ENCODE measurements around the gene DNMT3A. TPM values are rescaled to one million over a fixed set of nuclear protein-coding genes. Genes with fewer than 3 reads are reported as not detected.

Gene DNMT3A
- polyA plus RNA-seq, 3 donors from 2014 or later, result 9.4 to 15.9 (median 9.9) TPM

- peaks cover 0 to 4% (median 4%) of the 10 kb centered on the region in 3 donors for H3K36me3 Mint-ChIP-seq
- H3K27ac Mint-ChIP-seq, result peak overlapping the region in 4 of 6 donors; percentile 1 to 58 (median 8)
- H3K4me3 Mint-ChIP-seq, result peak overlapping the region in 1 of 5 donors; percentile 12
- peaks cover 14 to 15% of the 10 kb centered on the region in 2 donors for H3K4me1 Mint-ChIP-seq
- no peak for DNase-seq
- H3K9me3 Mint-ChIP-seq, result no peaks in the 10 kb centered on the region
- H3K27me3 Mint-ChIP-seq (ENCODE audit: low read depth in 3 of 3), result peaks cover 0 to 1% (median 0%) of the 10 kb centered on the region in 3 donors
These were observed 85.8 kb downstream of the DNMT3A start for GRCh38 chr2:25255745-25256487.

- Mint-ChIP-seq H3K36me3 (no peaks in the 10 kb centered on the region), H3K9me3 (no peaks in the 10 kb centered on the region), H3K4me3 (peak overlapping the region in 3 of 5 donors; percentile 50 to 64 (median 57)), H3K27ac (peak overlapping the region in 5 of 6 donors; percentile 18 to 60 (median 52)), H3K27me3 (ENCODE audit: low read depth in 3 of 3) (peaks cover 0 to 1% (median 0%) of the 10 kb centered on the region in 3 donors), H3K4me1 (peaks cover 23 to 24% of the 10 kb centered on the region in 2 donors)
- no peak for DNase-seq
These were observed 86.8 kb downstream of the DNMT3A start for GRCh38 chr2:25254961-25255360.

GRCh38 chr2:25253153-25253626, 88.5 kb downstream of the DNMT3A start:
- Mint-ChIP-seq H3K27me3 (ENCODE audit: low read depth in 3 of 3) (peaks cover 0 to 3% (median 0%) of the 10 kb centered on the region in 3 donors), H3K36me3 (no peaks in the 10 kb centered on the region), H3K9me3 (no peaks in the 10 kb centered on the region), H3K27ac (peak overlapping the region in 3 of 6 donors; percentile 28 to 73 (median 40)), H3K4me3 (peak overlapping the region; percentile 63 to 78 (median 75)), H3K4me1 (peaks cover 24 to 35% of the 10 kb centered on the region in 2 donors)
- no peak for DNase-seq

- no peaks in the 10 kb centered on the region for H3K9me3 Mint-ChIP-seq
- DNase-seq, result peak; percentile 50 to 57 (median 56)
- H3K4me1 Mint-ChIP-seq, result peaks cover 24 to 35% of the 10 kb centered on the region in 2 donors
- H3K27me3 Mint-ChIP-seq (ENCODE audit: low read depth in 3 of 3), result peaks cover 0 to 3% (median 0%) of the 10 kb centered on the region in 3 donors
- peak overlapping the region in 4 of 6 donors; percentile 40 to 73 (median 57) for H3K27ac Mint-ChIP-seq
- no peaks in the 10 kb centered on the region for H3K36me3 Mint-ChIP-seq
- H3K4me3 Mint-ChIP-seq, result peak overlapping the region; percentile 63 to 78 (median 76)
These were observed 89.2 kb downstream of the DNMT3A start for GRCh38 chr2:25252291-25253152.

- DNase-seq, result peak; percentile 46 to 49 (median 49)
- Mint-ChIP-seq H3K36me3 (peaks cover 0 to 1% (median 0%) of the 10 kb centered on the region in 3 donors), H3K27me3 (ENCODE audit: low read depth in 3 of 3) (peaks cover 0 to 1% (median 0%) of the 10 kb centered on the region in 3 donors), H3K4me3 (peak overlapping the region; percentile 75 to 83 (median 77)), H3K27ac (peak overlapping the region in 4 of 6 donors; percentile 16 to 76 (median 62)), H3K4me1 (peaks cover 24 to 35% of the 10 kb centered on the region in 2 donors), H3K9me3 (no peaks in the 10 kb centered on the region)
These were observed 90.1 kb downstream of the DNMT3A start for GRCh38 chr2:25251422-25252273.

GRCh38 chr2:25251071-25251421, 90.7 kb downstream of the DNMT3A start:
- Mint-ChIP-seq H3K27ac (peak overlapping the region in 4 of 6 donors; percentile 16 to 76 (median 62)), H3K9me3 (no peaks in the 10 kb centered on the region), H3K4me1 (peaks cover 24 to 35% of the 10 kb centered on the region in 2 donors), H3K27me3 (ENCODE audit: low read depth in 3 of 3) (peaks cover 0 to 1% (median 0%) of the 10 kb centered on the region in 3 donors), H3K4me3 (peak overlapping the region; percentile 75 to 83 (median 77)), H3K36me3 (peaks cover 0 to 5% (median 0%) of the 10 kb centered on the region in 3 donors)
- DNase-seq, result no peak

- H3K9me3 Mint-ChIP-seq, result no peaks in the 10 kb centered on the region
- H3K4me3 Mint-ChIP-seq, result peak overlapping the region; percentile 53 to 76 (median 71)
- peaks cover 24 to 35% of the 10 kb centered on the region in 2 donors for H3K4me1 Mint-ChIP-seq
- peak overlapping the region in 4 of 6 donors; percentile 40 to 59 (median 44) for H3K27ac Mint-ChIP-seq
- H3K27me3 Mint-ChIP-seq (ENCODE audit: low read depth in 3 of 3), result peaks cover 0 to 1% (median 0%) of the 10 kb centered on the region in 3 donors
- DNase-seq, result no peak
- peaks cover 0 to 8% (median 0%) of the 10 kb centered on the region in 3 donors for H3K36me3 Mint-ChIP-seq
These were observed 91.2 kb downstream of the DNMT3A start for GRCh38 chr2:25250331-25251070.

- Mint-ChIP-seq H3K4me1 (peaks cover 24 to 35% of the 10 kb centered on the region in 2 donors), H3K4me3 (peak overlapping the region; percentile 16 to 61 (median 49)), H3K9me3 (no peaks in the 10 kb centered on the region), H3K27me3 (ENCODE audit: low read depth in 3 of 3) (peaks cover 0 to 1% (median 0%) of the 10 kb centered on the region in 3 donors), H3K36me3 (peaks cover 0 to 8% (median 0%) of the 10 kb centered on the region in 3 donors), H3K27ac (peak overlapping the region in 4 of 6 donors; percentile 1 to 71 (median 42))
- DNase-seq, result no peak
These were observed 91.9 kb downstream of the DNMT3A start for GRCh38 chr2:25249785-25250184.

GRCh38 chr2:25247792-25248512, 93.8 kb downstream of the DNMT3A start:
- Mint-ChIP-seq H3K4me1 (peaks cover 21 to 31% of the 10 kb centered on the region in 2 donors), H3K9me3 (no peaks in the 10 kb centered on the region), H3K4me3 (no peak overlapping the region), H3K27ac (peak overlapping the region in 1 of 6 donors; percentile 16), H3K27me3 (ENCODE audit: low read depth in 3 of 3) (peaks cover 0 to 1% (median 0%) of the 10 kb centered on the region in 3 donors), H3K36me3 (peaks cover 0 to 18% (median 0%) of the 10 kb centered on the region in 3 donors)
- DNase-seq, result no peak

- Mint-ChIP-seq H3K4me3 (no peak overlapping the region), H3K27ac (no peak overlapping the region)
These were observed 95.0 kb downstream of the DNMT3A start for GRCh38 chr2:25246558-25247290.

GRCh38 chr2:25246001-25246400, 95.7 kb downstream of the DNMT3A start:
- H3K36me3 Mint-ChIP-seq, result peaks cover 0 to 25% (median 9%) of the 10 kb centered on the region in 3 donors
- H3K9me3 Mint-ChIP-seq, result no peaks in the 10 kb centered on the region
- H3K27me3 Mint-ChIP-seq (ENCODE audit: low read depth in 3 of 3), result peaks cover 0 to 1% (median 0%) of the 10 kb centered on the region in 3 donors
- no peak overlapping the region for H3K27ac Mint-ChIP-seq
- H3K4me3 Mint-ChIP-seq, result no peak overlapping the region
- no peak for DNase-seq
- peaks cover 11 to 22% of the 10 kb centered on the region in 2 donors for H3K4me1 Mint-ChIP-seq

More at GRCh38 chr2:25246558-25247290, 95.0 kb downstream of the DNMT3A start:
- peaks cover 0 to 1% (median 0%) of the 10 kb centered on the region in 3 donors for H3K27me3 Mint-ChIP-seq (ENCODE audit: low read depth in 3 of 3)
- no peak for DNase-seq
- peaks cover 17 to 26% of the 10 kb centered on the region in 2 donors for H3K4me1 Mint-ChIP-seq
- H3K9me3 Mint-ChIP-seq, result no peaks in the 10 kb centered on the region
- H3K36me3 Mint-ChIP-seq, result peaks cover 0 to 24% (median 5%) of the 10 kb centered on the region in 3 donors

Data from immature natural killer cell (primary cell).